Activated CD4-positive, alpha-beta T cell treated with anti-CD3 and anti-CD28 coated beads, Interleukin-2, amount 10 ng/mL, durations not matched to agents 7 days and 5 days (primary cell): ENCODE results near the gene SLC19A3. TPM values are rescaled to one million over a fixed set of nuclear protein-coding genes. Genes with fewer than 3 reads are reported as not detected.
"Not testable (repeated sequence)": the region's sequence is repeated elsewhere in the genome, so short reads cannot be mapped to it uniquely, and the experiment has no call there.

Experiments
- CTCF ChIA-PET: fragments of 350-600 bp; sonication (Branson Sonifier 250); formaldehyde crosslinking; loops from one replicate; lab custom pipeline; 2021; ENCODE audit warnings: antibody characterized with exemption; lab: Charles Lee
- POLR2A ChIA-PET: fragments of 350-600 bp; sonication (Branson Sonifier 250); formaldehyde crosslinking; loops from one replicate; lab custom pipeline; 2021; ENCODE audit warnings: antibody characterized with exemption; lab: Charles Lee
- DNase-seq: peaks from one replicate; pipeline ENCODE4 v3.0.0-alpha.2; 2020
- H3K27ac Mint-ChIP-seq: one replicate; pipeline ENCODE4 v1.8.0; 2021; ENCODE audit warnings: mild to moderate bottlenecking, moderate library complexity, mixed read lengths
- H3K27me3 Mint-ChIP-seq: one replicate; pipeline ENCODE4 v1.8.0; 2021; ENCODE audit warnings: mixed read lengths
- H3K36me3 Mint-ChIP-seq: one replicate; pipeline ENCODE4 v1.8.0; 2021; ENCODE audit warnings: low read depth, mixed read lengths
- H3K4me1 Mint-ChIP-seq: one replicate; pipeline ENCODE4 v1.8.0; 2021; ENCODE audit warnings: mixed read lengths
- H3K4me3 Mint-ChIP-seq: one replicate; pipeline ENCODE4 v1.8.0; 2021; ENCODE audit warnings: mild to moderate bottlenecking, moderate library complexity, mixed read lengths
- H3K9me3 Mint-ChIP-seq: one replicate; pipeline ENCODE4 v1.8.0; 2021; ENCODE audit warnings: mixed read lengths
- total RNA-seq, 2 experiments: library from RNA; stranded (reverse); gene quantifications; one replicate each; pipeline ENCODE4 v1.2.3, GENCODE V29; 2021

Gene SLC19A3
- total RNA-seq, 2 experiments from 2014 or later: not detected

- Mint-ChIP-seq H3K27me3 (peaks cover 29% of the 10 kb centered on the region), H3K36me3 (no peaks in the 10 kb centered on the region), H3K9me3 (no peaks in the 10 kb centered on the region), H3K4me3 (no peak overlapping the region), H3K27ac (no peak overlapping the region), H3K4me1 (no peaks in the 10 kb centered on the region)
- ChIA-PET CTCF (no interaction called here), POLR2A (no interaction called here)
- no peak for DNase-seq
Measured at GRCh38 chr2:227687189-227687588, 30.6 kb downstream of the SLC19A3 start.

GRCh38 chr2:227684258-227684657 is 33.6 kb downstream of the SLC19A3 start:
- Mint-ChIP-seq H3K27me3 (peaks cover 14% of the 10 kb centered on the region), H3K36me3 (no peaks in the 10 kb centered on the region), H3K4me1 (no peaks in the 10 kb centered on the region), H3K9me3 (no peaks in the 10 kb centered on the region), H3K4me3 (no peak overlapping the region), H3K27ac (no peak overlapping the region)
- CTCF ChIA-PET: no interaction called here
- DNase-seq: no peak
- POLR2A ChIA-PET: no interaction called here

GRCh38 chr2:227677928-227678327 is 39.9 kb downstream of the SLC19A3 start:
- no peak overlapping the region for H3K27ac Mint-ChIP-seq
- ChIA-PET CTCF (no interaction called here), POLR2A (no interaction called here)
- H3K4me3 Mint-ChIP-seq: no peak overlapping the region
- H3K9me3 Mint-ChIP-seq: no peaks in the 10 kb centered on the region
- no peaks in the 10 kb centered on the region for H3K36me3 Mint-ChIP-seq
- H3K27me3 Mint-ChIP-seq: peaks cover 1% of the 10 kb centered on the region
- DNase-seq: no peak
- no peaks in the 10 kb centered on the region for H3K4me1 Mint-ChIP-seq

GRCh38 chr2:227674485-227674884 is 43.3 kb downstream of the SLC19A3 start:
- Mint-ChIP-seq H3K4me1 (no peaks in the 10 kb centered on the region), H3K27ac (no peak overlapping the region), H3K36me3 (no peaks in the 10 kb centered on the region), H3K4me3 (no peak overlapping the region), H3K9me3 (no peaks in the 10 kb centered on the region), H3K27me3 (peaks cover 4% of the 10 kb centered on the region)
- DNase-seq: no peak
- ChIA-PET POLR2A (no interaction called here), CTCF (no interaction called here)

GRCh38 chr2:227673620-227674019 is 44.2 kb downstream of the SLC19A3 start:
- DNase-seq, CTCF ChIA-PET, H3K36me3 Mint-ChIP-seq, H3K4me1 Mint-ChIP-seq, POLR2A ChIA-PET, H3K27ac Mint-ChIP-seq, H3K4me3 Mint-ChIP-seq, H3K9me3 Mint-ChIP-seq, H3K27me3 Mint-ChIP-seq: not testable (repeated sequence)

- no peak for DNase-seq
- Mint-ChIP-seq H3K27me3 (peaks cover 2% of the 10 kb centered on the region), H3K36me3 (no peaks in the 10 kb centered on the region), H3K27ac (no peak overlapping the region), H3K9me3 (no peaks in the 10 kb centered on the region), H3K4me1 (no peaks in the 10 kb centered on the region), H3K4me3 (no peak overlapping the region)
- ChIA-PET CTCF (no interaction called here), POLR2A (no interaction called here)
Measured at GRCh38 chr2:227671170-227671905, 46.5 kb downstream of the SLC19A3 start.

- H3K36me3 Mint-ChIP-seq, H3K4me3 Mint-ChIP-seq, H3K27me3 Mint-ChIP-seq, DNase-seq, POLR2A ChIA-PET, H3K9me3 Mint-ChIP-seq, CTCF ChIA-PET, H3K27ac Mint-ChIP-seq, H3K4me1 Mint-ChIP-seq: not testable (repeated sequence)
Measured at GRCh38 chr2:227666631-227667170, 51.1 kb downstream of the SLC19A3 start, which contains the start of gene SCYGR5. SCYGR5 (plus strand) TSS chr2:227666804; CDS start chr2:227666804, 0 bp downstream.

- H3K9me3 Mint-ChIP-seq: no peaks in the 10 kb centered on the region
- no peak for DNase-seq
Measured at GRCh38 chr2:227665189-227665940, 52.5 kb downstream of the SLC19A3 start.

GRCh38 chr2:227661827-227662226 is 56.0 kb downstream of the SLC19A3 start:
- H3K27me3 Mint-ChIP-seq: peaks cover 2% of the 10 kb centered on the region
- POLR2A ChIA-PET: no interaction called here
- no peak overlapping the region for H3K4me3 Mint-ChIP-seq
- DNase-seq: no peak
- no peak overlapping the region for H3K27ac Mint-ChIP-seq
- H3K9me3 Mint-ChIP-seq: no peaks in the 10 kb centered on the region
- H3K4me1 Mint-ChIP-seq: no peaks in the 10 kb centered on the region
- H3K36me3 Mint-ChIP-seq: no peaks in the 10 kb centered on the region
- CTCF ChIA-PET: no interaction called here

More at GRCh38 chr2:227665189-227665940, 52.5 kb downstream of the SLC19A3 start:
- POLR2A ChIA-PET: no interaction called here
- Mint-ChIP-seq H3K4me1 (no peaks in the 10 kb centered on the region), H3K4me3 (no peak overlapping the region), H3K27ac (no peak overlapping the region), H3K36me3 (no peaks in the 10 kb centered on the region), H3K27me3 (peaks cover 2% of the 10 kb centered on the region)
- CTCF ChIA-PET: no interaction called here

- Mint-ChIP-seq H3K4me3 (no peak overlapping the region), H3K36me3 (no peaks in the 10 kb centered on the region), H3K27me3 (peaks cover 2% of the 10 kb centered on the region), H3K9me3 (no peaks in the 10 kb centered on the region), H3K4me1 (no peaks in the 10 kb centered on the region), H3K27ac (no peak overlapping the region)
- POLR2A ChIA-PET: no interaction called here
- CTCF ChIA-PET: no interaction called here
- DNase-seq: no peak
Measured at GRCh38 chr2:227661025-227661649, 56.7 kb downstream of the SLC19A3 start.

- peaks cover 4% of the 10 kb centered on the region for H3K27me3 Mint-ChIP-seq
- CTCF ChIA-PET: no interaction called here
- POLR2A ChIA-PET: no interaction called here
Measured at GRCh38 chr2:227657199-227657845, 60.5 kb downstream of the SLC19A3 start.

GRCh38 chr2:227655454-227655853 is 62.4 kb downstream of the SLC19A3 start:
- Mint-ChIP-seq H3K27me3 (peaks cover 10% of the 10 kb centered on the region), H3K27ac (no peak overlapping the region), H3K9me3 (no peaks in the 10 kb centered on the region), H3K36me3 (no peaks in the 10 kb centered on the region), H3K4me1 (no peaks in the 10 kb centered on the region), H3K4me3 (no peak overlapping the region)
- no peak for DNase-seq
- ChIA-PET CTCF (no interaction called here), POLR2A (no interaction called here)

More at GRCh38 chr2:227657199-227657845, 60.5 kb downstream of the SLC19A3 start:
- Mint-ChIP-seq H3K9me3 (no peaks in the 10 kb centered on the region), H3K4me3 (no peak overlapping the region), H3K36me3 (no peaks in the 10 kb centered on the region), H3K27ac (no peak overlapping the region), H3K4me1 (no peaks in the 10 kb centered on the region)
- DNase-seq: no peak
